GM12878 (cell line): Measurements from ENCODE around the gene NTM. TPM values are rescaled to one million over a fixed set of nuclear protein-coding genes. Genes with fewer than 3 reads are reported as not detected.

ENCODE experiments used
- ATAC-seq: fragments of 200-7000 bp; cut with Tn5 transposase; 3 replicates; pipeline ENCODE4 v1.9.1; 2020; ENCODE audit warnings: mild to moderate bottlenecking, moderate library complexity
- BruUV-seq: library from RNA; stranded (reverse); fragments of 400-500 nt; replicated peaks from 2 replicates; lab custom pipeline; 2021; lab: Mats Ljungman, UMichigan
- CTCF ChIA-PET: fragments of 300-600 bp; sonication (Branson Sonifier 250); formaldehyde crosslinking; extraction: SDS; loops from one replicate; lab custom pipeline; 2021; ENCODE audit warnings: inconsistent platforms; lab: Yijun Ruan, JAX
- POLR2A ChIA-PET: fragments of 350-600 bp; formaldehyde crosslinking; extraction: SDS; loops from one replicate; lab custom pipeline; 2021; ENCODE audit warnings: inconsistent platforms; lab: Charles Lee
- RAD21 ChIA-PET: fragments of 300-600 bp; sonication (Branson Sonifier 250); formaldehyde crosslinking; loops from one replicate; lab custom pipeline; 2023; ENCODE audit warnings: antibody characterized with exemption; ENCODE audit not compliant: unreplicated experiment; lab: Charles Lee
- SMC1A ChIA-PET: fragments of 300-600 bp; sonication (Branson Sonifier 250); formaldehyde crosslinking; loops from one replicate; lab custom pipeline; 2023; ENCODE audit not compliant: unreplicated experiment, uncharacterized antibody; lab: Charles Lee
- DNase-seq: peaks from one replicate; pipeline ENCODE4 v3.0.0-alpha.2; 2011; ENCODE audit warnings: low read depth, low spot score
- FAIRE-seq: peaks from 3 replicates; lab custom pipeline; 2011; peaks lifted over from hg19 to GRCh38; lab: Jason Lieb, UNC
- H2AFZ ChIP-seq: 2 replicates; pipeline ENCODE4 v1.6.0; 2011; ENCODE audit warnings: low read depth, low read length, control low read depth; ENCODE audit not compliant: control insufficient read depth
- H3K27ac ChIP-seq: 2 replicates; pipeline ENCODE4 v1.5.1; 2011; ENCODE audit warnings: control low read depth; ENCODE audit not compliant: control insufficient read depth, insufficient read depth
- H3K27me3 ChIP-seq, 2 experiments: replicated peaks in 1 of 2; 2 replicates each; pipeline versions ENCODE4 v1.6.0 to v1.6.1; 2011; ENCODE audit warnings: low read length in 1 of 2; ENCODE audit not compliant: control insufficient read depth in 2 of 2, insufficient read depth in 2 of 2
- H3K36me3 ChIP-seq, 2 experiments: 2 replicates each; pipeline ENCODE4 v1.5.1; 2011; ENCODE audit warnings: low read length in 1 of 2; ENCODE audit not compliant: control insufficient read depth in 2 of 2, insufficient read depth in 2 of 2
- H3K4me1 ChIP-seq: 2 replicates; pipeline ENCODE4 v1.6.1; 2011; ENCODE audit warnings: mild to moderate bottlenecking, low read length, moderate library complexity, mixed read lengths; ENCODE audit not compliant: control insufficient read depth, insufficient read depth
- H3K4me2 ChIP-seq: 2 replicates; pipeline ENCODE4 v1.6.0; 2011; ENCODE audit warnings: control low read depth; ENCODE audit not compliant: control insufficient read depth, insufficient read depth
- H3K4me3 ChIP-seq: fragments of 200-600 bp; sonication (generic); 2 replicates; pipeline ENCODE4 v1.5.1; 2016
- H3K79me2 ChIP-seq: 2 replicates; pipeline ENCODE4 v1.6.0; 2011; ENCODE audit warnings: low read length; ENCODE audit not compliant: control insufficient read depth, insufficient read depth
- H3K9ac ChIP-seq: 2 replicates; pipeline ENCODE4 v1.8.0; 2011; ENCODE audit warnings: low read length, control low read depth, mixed read lengths; ENCODE audit not compliant: control insufficient read depth, insufficient read depth
- H3K9me3 ChIP-seq: replicated peaks from 3 replicates; pipeline ENCODE4 v1.5.1; 2011; ENCODE audit warnings: mild to moderate bottlenecking, low read length; ENCODE audit not compliant: control insufficient read depth, insufficient read depth
- H4K20me1 ChIP-seq: 2 replicates; pipeline ENCODE4 v1.6.0; 2011; ENCODE audit not compliant: control insufficient read depth, insufficient read depth
- CREB1 ChIP-seq: IDR thresholded peaks from 2 replicates; pipeline ENCODE4 v1.6.1; 2012; ENCODE audit warnings: low read depth, mild to moderate bottlenecking, inconsistent platforms
- FOXK2 ChIP-seq: fragments of 450-650 bp; IDR thresholded peaks from 2 replicates; pipeline ENCODE4 v1.6.1; 2017; ENCODE audit warnings: mild to moderate bottlenecking, moderate library complexity
- IRF4 ChIP-seq: IDR thresholded peaks from 2 replicates; pipeline ENCODE4 v1.6.1; 2011; ENCODE audit warnings: low read depth, low read length
- NR2C1 ChIP-seq: fragments of 450-650 bp; IDR thresholded peaks from 2 replicates; pipeline ENCODE4 v1.6.1; 2017; ENCODE audit warnings: antibody characterized with exemption, mild to moderate bottlenecking, moderate library complexity
- NRF1 ChIP-seq: conservative IDR thresholded peaks from 2 replicates; pipeline ENCODE4 v1.6.1; 2011; ENCODE audit warnings: mild to moderate bottlenecking, low read depth, low read length, improper control_type of control experiment
- PAX5 ChIP-seq: IDR thresholded peaks from 2 replicates; pipeline ENCODE4 v1.6.1; 2011; ENCODE audit warnings: low read depth, low read length, borderline replicate concordance
- PAX8 ChIP-seq: fragments of 450-650 bp; IDR thresholded peaks from 2 replicates; pipeline ENCODE4 v1.6.1; 2017; ENCODE audit warnings: mild to moderate bottlenecking, moderate library complexity
- TCF7 ChIP-seq: IDR thresholded peaks from 2 replicates; pipeline ENCODE4 v1.6.1; 2014; ENCODE audit warnings: antibody characterized with exemption, borderline replicate concordance
- YY1 ChIP-seq: IDR thresholded peaks from 2 replicates; pipeline ENCODE4 v1.6.1; 2011; ENCODE audit warnings: low read depth, mild to moderate bottlenecking, low read length
- ZNF207 ChIP-seq: fragments of 450-650 bp; IDR thresholded peaks from 2 replicates; pipeline ENCODE4 v1.6.1; 2014; ENCODE audit warnings: antibody characterized with exemption, mild to moderate bottlenecking, borderline replicate concordance
- ZNF622 ChIP-seq: fragments of 450-650 bp; IDR thresholded peaks from 2 replicates; pipeline ENCODE4 v1.6.1; 2017; ENCODE audit warnings: mild to moderate bottlenecking, inconsistent platforms
- WGBS: methylation state at CpG from one replicate; pipeline ENCODE4 v1.1.6; 2016; ENCODE audit warnings: low lambda C conversion rate; ENCODE audit not compliant: insufficient replicate concordance, insufficient coverage; ENCODE audit errors: missing lambda C conversion rate; 5-methylcytosine and 5-hydroxymethylcytosine counted together
- in situ Hi-C: fragments of 300-500 bp; cut with MboI; formaldehyde crosslinking; loops from 9 replicates; pipeline ENCODE4 v1.14.3; 2018; ENCODE audit warnings: mixed read lengths
- intact Hi-C: fragments of 100-400 bp; cut with micrococcal nuclease; formaldehyde crosslinking; loops from one replicate; pipeline ENCODE4 v1.14.2; 2022; ENCODE audit not compliant: unreplicated experiment
- polyA plus RNA-seq, 11 experiments: library from polyadenylated mRNA; depleted of rRNA in 4 of 11; unstranded in 6 of 11; stranded (reverse) in 5 of 11; fragments of >200 nt; fragmentation: Nextera tagmentation in 4 of 11; fragmentation: Illumina TruSeq in 1 of 11; extraction: Ambion mirVana in 4 of 11; extraction: Trizol in 1 of 11; gene quantifications; 1 replicate in 1 of 11; 2 replicates in 10 of 11; pipeline versions ENCODE4 v1.2.1 to v1.2.3, GENCODE V29; 2011 to 2016; ENCODE audit warnings: inconsistent platforms in 2 of 11, missing spikeins in 2 of 11, low read depth in 1 of 11
- total RNA-seq, 4 experiments: library from RNA; depleted of rRNA in 3 of 4; stranded (reverse); fragments of >200 nt in 3 of 4; fragmentation: Illumina TruSeq in 1 of 4; extraction: Trizol in 1 of 4; gene quantifications; 2 replicates each; pipeline versions ENCODE4 v1.2.1 to v1.2.3, GENCODE V29; 2013 to 2021
- TF ChIP-seq, protein P1 (sequence below): IDR thresholded peaks from 2 replicates; pipeline ENCODE4 v1.6.1; 2011; ENCODE audit warnings: low read depth, low read length, improper control_type of control experiment, borderline replicate concordance
- TF ChIP-seq, protein P2 (sequence below): fragments of 450-650 bp; IDR thresholded peaks from 2 replicates; pipeline ENCODE4 v1.6.1; 2017; ENCODE audit warnings: mild to moderate bottlenecking, low read depth, inconsistent platforms; ENCODE audit not compliant: poor library complexity, severe bottlenecking
- TF ChIP-seq, protein P3 (sequence below): IDR thresholded peaks from 2 replicates; pipeline ENCODE4 v1.6.1; 2012; ENCODE audit warnings: low read depth, low read length, improper control_type of control experiment

NTM gene
- total and polyA plus RNA-seq, 10 of the 15 experiments (the other 5 are each of a cell fraction or from before 2014, with no cell fraction given): not detected

DNA sequence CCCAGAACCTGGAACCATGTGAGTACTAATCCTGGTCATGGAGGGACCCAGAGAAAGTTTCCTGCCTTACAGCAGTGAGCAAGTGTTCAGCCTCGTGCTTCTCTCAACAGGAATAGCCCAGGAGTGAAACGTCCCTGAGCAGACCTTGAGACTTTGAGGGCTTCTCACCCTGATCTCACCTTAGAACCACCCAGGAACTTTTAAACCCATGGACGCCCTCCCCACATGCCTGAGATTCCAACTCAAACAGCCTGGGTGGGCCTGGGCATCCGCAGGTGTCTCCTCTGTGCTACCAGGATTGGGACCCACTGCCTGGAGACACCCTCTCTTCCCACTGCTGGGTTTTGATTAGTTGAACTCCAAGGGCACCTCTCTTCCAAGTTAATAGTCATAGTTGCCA, 297.2 kb downstream of the NTM start:
- no peaks in the 10 kb centered on the region for H3K4me1 ChIP-seq
- H3K27me3 ChIP-seq: 0 out of 4 replicates have a peak, but pooled peaks cover 0 to 3% of the 10 kb centered on the region in 2 experiments
- whole genome bisulfite sequencing: 17% methylated on average over 4 of the region's 4 CpGs
- FAIRE-seq: no peak
- BruUV-seq: no TSS peak
- no peak overlapping the region for H3K9ac ChIP-seq
- ChIA-PET POLR2A (no interaction called here), CTCF (interaction anchor here (0.8 to 1.8 kb wide), 3 partner anchors 22 to 571 kb away, joined by 3 to 5 read pairs (median 3); no protein-coding TSS in a partner anchor), RAD21 (no interaction called here), SMC1A (interaction anchor here (0.7 kb wide), 1 partner anchor 602 kb away, joined by 4 read pairs; no protein-coding TSS in a partner anchor)
- in situ Hi-C loops: loop anchor here (5.0 kb wide), 1 partner anchor 85 kb away; no protein-coding TSS in a partner anchor
- DNase-seq: no peak
- H3K36me3 ChIP-seq: no peaks in the 10 kb centered on the region
- no peak overlapping the region for H3K4me2 ChIP-seq
- H3K9me3 ChIP-seq: no peaks in the 10 kb centered on the region
- no peak for TF ChIP-seq FOXK2
- no peak for TF ChIP-seq PAX8
- TF ChIP-seq NR2C1: no peak
- TF ChIP-seq NRF1: no peak
- TF ChIP-seq CREB1: no peak
- no peak for TF ChIP-seq IRF4
- no peak for TF ChIP-seq YY1
- no peak for TF ChIP-seq PAX5
- TF ChIP-seq ZNF622: no peak
- no peak for TF ChIP-seq TCF7
- TF ChIP-seq, protein P1, sequence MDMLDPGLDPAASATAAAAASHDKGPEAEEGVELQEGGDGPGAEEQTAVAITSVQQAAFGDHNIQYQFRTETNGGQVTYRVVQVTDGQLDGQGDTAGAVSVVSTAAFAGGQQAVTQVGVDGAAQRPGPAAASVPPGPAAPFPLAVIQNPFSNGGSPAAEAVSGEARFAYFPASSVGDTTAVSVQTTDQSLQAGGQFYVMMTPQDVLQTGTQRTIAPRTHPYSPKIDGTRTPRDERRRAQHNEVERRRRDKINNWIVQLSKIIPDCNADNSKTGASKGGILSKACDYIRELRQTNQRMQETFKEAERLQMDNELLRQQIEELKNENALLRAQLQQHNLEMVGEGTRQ: no peak
- TF ChIP-seq ZNF207: no peak
- TF ChIP-seq, protein P2, sequence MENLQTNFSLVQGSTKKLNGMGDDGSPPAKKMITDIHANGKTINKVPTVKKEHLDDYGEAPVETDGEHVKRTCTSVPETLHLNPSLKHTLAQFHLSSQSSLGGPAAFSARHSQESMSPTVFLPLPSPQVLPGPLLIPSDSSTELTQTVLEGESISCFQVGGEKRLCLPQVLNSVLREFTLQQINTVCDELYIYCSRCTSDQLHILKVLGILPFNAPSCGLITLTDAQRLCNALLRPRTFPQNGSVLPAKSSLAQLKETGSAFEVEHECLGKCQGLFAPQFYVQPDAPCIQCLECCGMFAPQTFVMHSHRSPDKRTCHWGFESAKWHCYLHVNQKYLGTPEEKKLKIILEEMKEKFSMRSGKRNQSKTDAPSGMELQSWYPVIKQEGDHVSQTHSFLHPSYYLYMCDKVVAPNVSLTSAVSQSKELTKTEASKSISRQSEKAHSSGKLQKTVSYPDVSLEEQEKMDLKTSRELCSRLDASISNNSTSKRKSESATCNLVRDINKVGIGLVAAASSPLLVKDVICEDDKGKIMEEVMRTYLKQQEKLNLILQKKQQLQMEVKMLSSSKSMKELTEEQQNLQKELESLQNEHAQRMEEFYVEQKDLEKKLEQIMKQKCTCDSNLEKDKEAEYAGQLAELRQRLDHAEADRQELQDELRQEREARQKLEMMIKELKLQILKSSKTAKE: no peak
- TF ChIP-seq, protein P3, sequence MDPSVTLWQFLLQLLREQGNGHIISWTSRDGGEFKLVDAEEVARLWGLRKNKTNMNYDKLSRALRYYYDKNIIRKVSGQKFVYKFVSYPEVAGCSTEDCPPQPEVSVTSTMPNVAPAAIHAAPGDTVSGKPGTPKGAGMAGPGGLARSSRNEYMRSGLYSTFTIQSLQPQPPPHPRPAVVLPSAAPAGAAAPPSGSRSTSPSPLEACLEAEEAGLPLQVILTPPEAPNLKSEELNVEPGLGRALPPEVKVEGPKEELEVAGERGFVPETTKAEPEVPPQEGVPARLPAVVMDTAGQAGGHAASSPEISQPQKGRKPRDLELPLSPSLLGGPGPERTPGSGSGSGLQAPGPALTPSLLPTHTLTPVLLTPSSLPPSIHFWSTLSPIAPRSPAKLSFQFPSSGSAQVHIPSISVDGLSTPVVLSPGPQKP: no peak
- H3K27ac ChIP-seq: no peak overlapping the region
- ATAC-seq: no peak
- intact Hi-C loops: no loop called here
- H3K4me3 ChIP-seq: no peak overlapping the region
- no peak overlapping the region for H2AFZ ChIP-seq
- no peaks in the 10 kb centered on the region for H3K79me2 ChIP-seq
- no peaks in the 10 kb centered on the region for H4K20me1 ChIP-seq
